Effector CD8-positive, alpha-beta T cell (primary cell): Measurements from ENCODE around the gene SMAD7.

ENCODE experiments used
- DNase-seq: peaks from one replicate; lab custom pipeline; 2025; lab: John Stamatoyannopoulos, UW
- total RNA-seq, 4 experiments: gene quantifications; one replicate each; lab custom pipeline; 2026; lab: John Stamatoyannopoulos, UW

Gene SMAD7
- total RNA-seq = 76.8 to 268 (median 209) reads per million in 4 experiments

- DNase-seq = no peak
Observed at GRCh38 chr18:48950536-48951447, at the start of gene SMAD7. TSS of gene SMAD7 (minus strand) at chr18:48950965. CDS start at chr18:48950424, 541 bp downstream.

GRCh38 chr18:48999569-48999968 is 48.8 kb upstream of the SMAD7 start:
- no peak for DNase-seq

GRCh38 chr18:48997985-48998831 is 47.4 kb upstream of the SMAD7 start:
- DNase-seq = no peak

GRCh38 chr18:48997681-48997984 is 46.9 kb upstream of the SMAD7 start:
- DNase-seq = no peak

- no peak for DNase-seq
Observed at GRCh38 chr18:48996901-48997463, 46.2 kb upstream of the SMAD7 start.

- DNase-seq = no peak
Observed at GRCh38 chr18:48996041-48996440, 45.3 kb upstream of the SMAD7 start.

GRCh38 chr18:48994926-48995835 is 44.4 kb upstream of the SMAD7 start:
- no peak for DNase-seq

GRCh38 chr18:48994044-48994651 is 43.4 kb upstream of the SMAD7 start:
- no peak for DNase-seq

- DNase-seq = no peak
Observed at GRCh38 chr18:48993586-48993985, 42.8 kb upstream of the SMAD7 start.

- DNase-seq = no peak
Observed at GRCh38 chr18:48992791-48993555, 42.2 kb upstream of the SMAD7 start.

GRCh38 chr18:48992133-48992532 is 41.4 kb upstream of the SMAD7 start:
- DNase-seq = no peak

- DNase-seq = no peak
Observed at GRCh38 chr18:48991676-48992075, 40.9 kb upstream of the SMAD7 start.

GRCh38 chr18:48991319-48991660 is 40.5 kb upstream of the SMAD7 start:
- no peak for DNase-seq

GRCh38 chr18:48990481-48991318 is 39.9 kb upstream of the SMAD7 start:
- DNase-seq = no peak

GRCh38 chr18:48989304-48990303 is 38.8 kb upstream of the SMAD7 start:
- no peak for DNase-seq

GRCh38 chr18:48988508-48989303 is 37.9 kb upstream of the SMAD7 start:
- no peak for DNase-seq

- DNase-seq = no peak
Observed at GRCh38 chr18:48987821-48988220, 37.1 kb upstream of the SMAD7 start.
